ENCODE measurements around the gene FARSA. TPM values are rescaled to one million over a fixed set of nuclear protein-coding genes. Genes with fewer than 3 reads are reported as not detected.
"Not testable (repeated sequence)": the region's sequence is repeated elsewhere in the genome, so short reads cannot be mapped to it uniquely, and the experiment has no call there.

The FARSA gene
- total RNA-seq, 1 donor from 2014 or later, result 76.7 TPM

DNA sequence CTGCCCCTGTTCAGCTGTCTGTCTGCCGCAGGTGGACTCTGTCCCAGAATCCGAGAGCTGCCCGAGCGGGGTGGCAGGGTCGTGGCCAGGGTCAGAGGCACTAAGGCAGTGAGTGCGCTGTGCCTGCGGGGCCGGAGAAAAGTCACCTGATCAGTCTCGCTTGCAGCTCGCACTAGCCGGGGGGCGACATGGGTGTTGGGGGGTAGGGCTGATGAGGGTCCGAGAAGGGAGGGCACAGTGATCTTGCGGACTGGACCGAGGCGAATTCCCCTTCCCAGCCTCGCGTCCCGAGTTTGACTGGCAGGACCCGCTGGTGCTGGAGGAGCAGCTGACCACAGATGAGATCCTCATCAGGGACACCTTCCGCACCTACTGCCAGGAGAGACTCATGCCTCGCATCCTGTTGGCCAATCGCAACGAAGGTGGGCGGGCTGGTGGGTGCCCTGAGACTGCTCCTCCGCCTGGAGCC, 41.9 kb downstream of the FARSA start:
- no peak overlapping the region for H3K27ac ChIP-seq (ENCODE audit: low read depth, low read length)
- H3K9ac ChIP-seq (ENCODE audit: low read length), result peak overlapping the region; percentile 76
- H3K9me3 ChIP-seq (ENCODE audit: insufficient read depth, low read depth, low read length), result no peaks in the 10 kb centered on the region
- DNase-seq (ENCODE audit: low read depth) (no peak), FAIRE-seq (no peak)
- TF ChIP-seq EZH2 (IDR thresholded peaks at IDR 0.05; ENCODE audit: insufficient read depth, low read length) (no peak), CTCF (IDR thresholded peaks at IDR 0.05; ENCODE audit: insufficient read depth, low read depth, low read length) (no peak)
- H3K36me3 Mint-ChIP-seq (ENCODE audit: low read depth, unreplicated experiment), result peaks cover 5% of the 10 kb centered on the region
- H3K27ac Mint-ChIP-seq (ENCODE audit: unreplicated experiment), result peak overlapping the region; percentile 64
- no peaks in the 10 kb centered on the region for H3K9me3 Mint-ChIP-seq (ENCODE audit: unreplicated experiment)
- H3K79me2 ChIP-seq (ENCODE audit: insufficient read depth, low read length), result peaks cover 8% of the 10 kb centered on the region
- H3K4me2 ChIP-seq (ENCODE audit: low read length), result peak overlapping the region; percentile 98
- H3K27me3 Mint-ChIP-seq (ENCODE audit: low read depth, unreplicated experiment), result peaks cover 14% of the 10 kb centered on the region
- H3K4me1 ChIP-seq (ENCODE audit: insufficient read depth, low read length), result peaks cover 10% of the 10 kb centered on the region
- no peaks in the 10 kb centered on the region for H4K20me1 ChIP-seq (ENCODE audit: insufficient read depth, low read length)
- peak overlapping the region; percentile 97 for H3K4me3 Mint-ChIP-seq (ENCODE audit: unreplicated experiment)
- H3K4me1 Mint-ChIP-seq (ENCODE audit: low read depth, unreplicated experiment), result no peaks in the 10 kb centered on the region
- peak overlapping the region; percentile 69 for H3K4me3 ChIP-seq (ENCODE audit: insufficient read depth, low read depth, low read length)
- peak overlapping the region; percentile 93 for H2AFZ ChIP-seq (ENCODE audit: low read depth, low read length)
- peaks cover 3% of the 10 kb centered on the region for H3K27me3 ChIP-seq (ENCODE audit: insufficient read depth, low read length)
- H3K36me3 ChIP-seq (ENCODE audit: insufficient read depth, low read length), result no peaks in the 10 kb centered on the region

GRCh38 chr19:12890787-12891552, 42.5 kb downstream of the FARSA start, which contains the start of gene GCDH:
TSS of gene GCDH (plus strand) at chr19:12891160. CDS start at chr19:12891305, 145 bp downstream.
- peak within 1 kb of the TSS; percentile 93 for H2AFZ ChIP-seq (ENCODE audit: low read depth, low read length)

DNA sequence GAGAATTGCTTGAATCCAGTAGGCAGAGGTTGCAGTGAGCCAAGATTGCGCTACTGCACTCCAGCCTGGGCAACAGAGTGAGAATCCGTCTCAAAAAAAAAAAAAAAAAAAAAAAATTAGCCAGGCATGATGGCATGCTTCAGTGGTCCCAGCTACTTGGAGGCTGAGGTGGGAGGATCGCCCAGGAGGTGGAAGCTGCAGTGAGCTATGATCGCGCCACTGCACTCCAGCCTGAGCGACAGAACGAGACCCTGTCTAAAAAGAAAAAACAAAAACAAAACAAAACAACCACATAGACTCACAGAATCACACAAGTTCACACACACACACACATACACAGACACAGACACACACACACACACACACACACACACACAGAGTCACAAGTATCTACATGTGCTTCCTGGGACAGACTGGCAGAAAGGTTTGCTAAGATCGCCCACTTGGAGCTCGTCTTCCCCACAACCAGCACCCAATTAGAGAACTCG, 43.2 kb downstream of the FARSA start:
- H2AFZ ChIP-seq (ENCODE audit: low read depth, low read length), result peak overlapping the region; percentile 56
- peak overlapping the region; percentile 49 for H3K4me3 ChIP-seq (ENCODE audit: insufficient read depth, low read depth, low read length)
- H3K4me3 Mint-ChIP-seq (ENCODE audit: unreplicated experiment), result peak overlapping the region; percentile 97
- H3K36me3 Mint-ChIP-seq (ENCODE audit: low read depth, unreplicated experiment); H3K4me1 Mint-ChIP-seq (ENCODE audit: low read depth, unreplicated experiment); FAIRE-seq; H3K27me3 ChIP-seq (ENCODE audit: insufficient read depth, low read length); H4K20me1 ChIP-seq (ENCODE audit: insufficient read depth, low read length); H3K9me3 ChIP-seq (ENCODE audit: insufficient read depth, low read depth, low read length); DNase-seq (ENCODE audit: low read depth); H3K27ac Mint-ChIP-seq (ENCODE audit: unreplicated experiment); H3K36me3 ChIP-seq (ENCODE audit: insufficient read depth, low read length); H3K27ac ChIP-seq (ENCODE audit: low read depth, low read length); H3K9me3 Mint-ChIP-seq (ENCODE audit: unreplicated experiment); H3K79me2 ChIP-seq (ENCODE audit: insufficient read depth, low read length): not testable (repeated sequence)
- peak overlapping the region; percentile 33 for H3K9ac ChIP-seq (ENCODE audit: low read length)
- H3K4me2 ChIP-seq (ENCODE audit: low read length), result peak overlapping the region; percentile 98
- H3K4me1 ChIP-seq (ENCODE audit: insufficient read depth, low read length), result peaks cover 10% of the 10 kb centered on the region
- peaks cover 20% of the 10 kb centered on the region for H3K27me3 Mint-ChIP-seq (ENCODE audit: low read depth, unreplicated experiment)

More at GRCh38 chr19:12890787-12891552, 42.5 kb downstream of the FARSA start, which contains the start of gene GCDH:
- Mint-ChIP-seq H3K4me1 (ENCODE audit: low read depth, unreplicated experiment) (no peaks in the 10 kb centered on the region), H3K36me3 (ENCODE audit: low read depth, unreplicated experiment) (peaks cover 5% of the 10 kb centered on the region), H3K4me3 (ENCODE audit: unreplicated experiment) (peak within 1 kb of the TSS; percentile 97), H3K27me3 (ENCODE audit: low read depth, unreplicated experiment) (peaks cover 20% of the 10 kb centered on the region), H3K27ac (ENCODE audit: unreplicated experiment) (peak within 1 kb of the TSS; percentile 64), H3K9me3 (ENCODE audit: unreplicated experiment) (no peaks in the 10 kb centered on the region)
- Histone ChIP-seq H3K27ac (ENCODE audit: low read depth, low read length) (no peak within 1 kb of the TSS), H3K36me3 (ENCODE audit: insufficient read depth, low read length) (no peaks in the 10 kb centered on the region), H3K79me2 (ENCODE audit: insufficient read depth, low read length) (peaks cover 8% of the 10 kb centered on the region), H3K9me3 (ENCODE audit: insufficient read depth, low read depth, low read length) (no peaks in the 10 kb centered on the region), H4K20me1 (ENCODE audit: insufficient read depth, low read length) (no peaks in the 10 kb centered on the region), H3K9ac (ENCODE audit: low read length) (peak within 1 kb of the TSS; percentile 76), H3K4me1 (ENCODE audit: insufficient read depth, low read length) (peaks cover 10% of the 10 kb centered on the region), H3K27me3 (ENCODE audit: insufficient read depth, low read length) (peaks cover 4% of the 10 kb centered on the region), H3K4me3 (ENCODE audit: insufficient read depth, low read depth, low read length) (peak within 1 kb of the TSS; percentile 69), H3K4me2 (ENCODE audit: low read length) (peak within 1 kb of the TSS; percentile 98)
- TF ChIP-seq CTCF (IDR thresholded peaks at IDR 0.05; ENCODE audit: insufficient read depth, low read depth, low read length) (no peak), EZH2 (IDR thresholded peaks at IDR 0.05; ENCODE audit: insufficient read depth, low read length) (no peak)
- DNase-seq (ENCODE audit: low read depth), result peak; percentile 98
- peak; percentile 63 for FAIRE-seq

Measured in astrocyte (in vitro differentiated cells and primary cell).